ENCODE data around the gene DMRT3. TPM values are rescaled to one million over a fixed set of nuclear protein-coding genes. Genes with fewer than 3 reads are reported as not detected.

The DMRT3 gene
- total RNA-seq, 1 experiment from 2014 or later, result not detected

DNA sequence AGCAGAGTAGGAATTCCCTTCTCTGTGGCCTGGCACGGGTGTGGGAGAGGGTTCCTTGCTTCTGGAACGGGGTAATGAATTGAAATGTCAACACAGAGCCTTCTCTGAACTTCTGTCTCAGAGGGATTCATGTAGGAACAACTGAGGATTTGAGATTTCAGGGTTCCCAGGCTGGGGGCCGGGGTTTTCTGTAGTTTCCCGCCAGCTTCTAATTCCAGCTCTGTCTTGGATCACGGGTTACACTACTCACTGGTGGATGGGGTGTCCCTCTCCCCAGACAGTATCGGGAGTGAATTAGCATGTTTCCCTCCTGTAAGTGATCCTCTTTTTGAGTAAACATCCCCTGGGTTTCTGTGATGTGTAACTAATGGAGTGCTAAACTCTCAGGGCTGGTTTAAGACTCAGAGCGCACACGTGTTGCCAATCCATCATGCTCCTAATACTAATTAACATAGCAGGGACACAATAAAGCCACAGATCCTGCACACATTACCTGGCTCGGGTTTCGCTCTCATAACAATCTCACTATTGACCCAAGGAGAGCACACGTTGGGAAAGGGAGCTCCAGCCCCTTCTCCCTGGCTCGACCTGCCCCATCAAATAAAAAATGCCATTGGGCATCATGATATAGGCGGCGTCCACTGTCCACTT, 55.6 kb downstream of the DMRT3 start (continued):
- TF ChIP-seq AFF4 (CRISPR knock-in tag; IDR thresholded peaks at IDR 0.05; ENCODE audit: borderline replicate concordance) (no peak), ZNF219 (CRISPR knock-in tag; IDR thresholded peaks at IDR 0.05; ENCODE audit: borderline replicate concordance) (no peak), PRRX2 (CRISPR knock-in tag; IDR thresholded peaks at IDR 0.05) (no peak), CBFB (CRISPR knock-in tag; IDR thresholded peaks at IDR 0.05; ENCODE audit: low read depth) (no peak), ZNF416 (CRISPR knock-in tag; IDR thresholded peaks at IDR 0.05) (no peak), RELA (CRISPR knock-in tag; IDR thresholded peaks at IDR 0.05; ENCODE audit: borderline replicate concordance) (no peak), JUN (CRISPR knock-in tag; IDR thresholded peaks at IDR 0.05) (no peak), ZNF121 (CRISPR knock-in tag; IDR thresholded peaks at IDR 0.05) (no peak), ZBTB43 (CRISPR knock-in tag; IDR thresholded peaks at IDR 0.05) (no peak), GABPB1 (CRISPR knock-in tag; IDR thresholded peaks at IDR 0.05) (no peak)

DNA sequence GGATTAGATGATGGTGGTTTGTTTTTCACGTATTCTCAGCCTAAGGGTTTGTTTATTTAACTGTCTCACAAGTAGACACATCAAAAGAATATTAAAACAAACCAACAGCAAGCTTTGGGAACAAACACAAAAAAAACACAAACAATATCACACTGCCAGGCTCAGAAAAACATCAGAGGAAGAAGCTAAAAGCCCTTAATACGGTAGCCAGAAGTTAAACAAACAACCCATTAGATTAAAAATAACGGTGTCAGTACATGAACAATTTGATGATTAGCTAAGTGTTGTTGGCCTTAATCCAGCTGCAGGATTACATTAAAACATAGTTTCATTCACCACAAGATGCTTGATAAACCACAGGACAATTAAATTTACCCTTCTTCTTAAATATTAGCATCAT, 57.8 kb downstream of the DMRT3 start:
- Mint-ChIP-seq H3K27me3 (ENCODE audit: low read depth) (peaks cover 57% of the 10 kb centered on the region), H3K27ac (no peak overlapping the region), H3K36me3 (no peaks in the 10 kb centered on the region), H3K4me3 (no peak overlapping the region), H3K9me3 (no peaks in the 10 kb centered on the region), H3K4me1 (no peaks in the 10 kb centered on the region)
- ChIA-PET CTCF (interaction anchor here (1.2 to 1.8 kb wide), 2 partner anchors 9 to 29 kb away, joined by 3 to 5 read pairs; no protein-coding TSS in a partner anchor), POLR2A (no interaction called here)
- no peak for ATAC-seq
- DNase-seq (ENCODE audit: low spot score), result no peak
- TF ChIP-seq, protein P1, sequence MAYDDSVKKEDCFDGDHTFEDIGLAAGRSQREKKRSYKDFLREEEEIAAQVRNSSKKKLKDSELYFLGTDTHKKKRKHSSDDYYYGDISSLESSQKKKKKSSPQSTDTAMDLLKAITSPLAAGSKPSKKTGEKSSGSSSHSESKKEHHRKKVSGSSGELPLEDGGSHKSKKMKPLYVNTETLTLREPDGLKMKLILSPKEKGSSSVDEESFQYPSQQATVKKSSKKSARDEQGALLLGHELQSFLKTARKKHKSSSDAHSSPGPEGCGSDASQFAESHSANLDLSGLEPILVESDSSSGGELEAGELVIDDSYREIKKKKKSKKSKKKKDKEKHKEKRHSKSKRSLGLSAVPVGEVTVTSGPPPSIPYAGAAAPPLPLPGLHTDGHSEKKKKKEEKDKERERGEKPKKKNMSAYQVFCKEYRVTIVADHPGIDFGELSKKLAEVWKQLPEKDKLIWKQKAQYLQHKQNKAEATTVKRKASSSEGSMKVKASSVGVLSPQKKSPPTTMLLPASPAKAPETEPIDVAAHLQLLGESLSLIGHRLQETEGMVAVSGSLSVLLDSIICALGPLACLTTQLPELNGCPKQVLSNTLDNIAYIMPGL (CRISPR knock-in tag; IDR thresholded peaks at IDR 0.05), result no peak
- TF ChIP-seq HMGA2 (CRISPR knock-in tag; IDR thresholded peaks at IDR 0.05), result no peak
- TF ChIP-seq, protein P2, sequence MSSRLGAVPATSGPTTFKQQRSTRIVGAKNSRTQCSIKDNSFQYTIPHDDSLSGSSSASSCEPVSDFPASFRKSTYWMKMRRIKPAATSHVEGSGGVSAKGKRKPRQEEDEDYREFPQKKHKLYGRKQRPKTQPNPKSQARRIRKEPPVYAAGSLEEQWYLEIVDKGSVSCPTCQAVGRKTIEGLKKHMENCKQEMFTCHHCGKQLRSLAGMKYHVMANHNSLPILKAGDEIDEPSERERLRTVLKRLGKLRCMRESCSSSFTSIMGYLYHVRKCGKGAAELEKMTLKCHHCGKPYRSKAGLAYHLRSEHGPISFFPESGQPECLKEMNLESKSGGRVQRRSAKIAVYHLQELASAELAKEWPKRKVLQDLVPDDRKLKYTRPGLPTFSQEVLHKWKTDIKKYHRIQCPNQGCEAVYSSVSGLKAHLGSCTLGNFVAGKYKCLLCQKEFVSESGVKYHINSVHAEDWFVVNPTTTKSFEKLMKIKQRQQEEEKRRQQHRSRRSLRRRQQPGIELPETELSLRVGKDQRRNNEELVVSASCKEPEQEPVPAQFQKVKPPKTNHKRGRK (CRISPR knock-in tag; IDR thresholded peaks at IDR 0.05; ENCODE audit: borderline replicate concordance), result no peak
- no peak for TF ChIP-seq ZNF219 (CRISPR knock-in tag; IDR thresholded peaks at IDR 0.05; ENCODE audit: borderline replicate concordance)
- no peak for TF ChIP-seq MXD4 (CRISPR knock-in tag; IDR thresholded peaks at IDR 0.05; ENCODE audit: borderline replicate concordance)
- TF ChIP-seq CREB1 (CRISPR knock-in tag; IDR thresholded peaks at IDR 0.05), result no peak
- TF ChIP-seq, protein P3, sequence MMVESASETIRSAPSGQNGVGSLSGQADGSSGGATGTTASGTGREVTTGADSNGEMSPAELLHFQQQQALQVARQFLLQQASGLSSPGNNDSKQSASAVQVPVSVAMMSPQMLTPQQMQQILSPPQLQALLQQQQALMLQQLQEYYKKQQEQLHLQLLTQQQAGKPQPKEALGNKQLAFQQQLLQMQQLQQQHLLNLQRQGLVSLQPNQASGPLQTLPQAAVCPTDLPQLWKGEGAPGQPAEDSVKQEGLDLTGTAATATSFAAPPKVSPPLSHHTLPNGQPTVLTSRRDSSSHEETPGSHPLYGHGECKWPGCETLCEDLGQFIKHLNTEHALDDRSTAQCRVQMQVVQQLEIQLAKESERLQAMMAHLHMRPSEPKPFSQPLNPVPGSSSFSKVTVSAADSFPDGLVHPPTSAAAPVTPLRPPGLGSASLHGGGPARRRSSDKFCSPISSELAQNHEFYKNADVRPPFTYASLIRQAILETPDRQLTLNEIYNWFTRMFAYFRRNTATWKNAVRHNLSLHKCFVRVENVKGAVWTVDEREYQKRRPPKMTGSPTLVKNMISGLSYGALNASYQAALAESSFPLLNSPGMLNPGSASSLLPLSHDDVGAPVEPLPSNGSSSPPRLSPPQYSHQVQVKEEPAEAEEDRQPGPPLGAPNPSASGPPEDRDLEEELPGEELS (CRISPR knock-in tag; IDR thresholded peaks at IDR 0.05), result no peak
- TF ChIP-seq ERG (CRISPR knock-in tag; IDR thresholded peaks at IDR 0.05), result no peak
- TF ChIP-seq RELA (CRISPR knock-in tag; IDR thresholded peaks at IDR 0.05; ENCODE audit: borderline replicate concordance), result no peak
- TF ChIP-seq EMX1 (CRISPR knock-in tag; IDR thresholded peaks at IDR 0.05), result no peak
- no peak for TF ChIP-seq STAT6 (CRISPR knock-in tag; conservative IDR thresholded peaks at IDR 0.05; ENCODE audit: low read depth)
- no peak for TF ChIP-seq E2F5 (CRISPR knock-in tag; IDR thresholded peaks at IDR 0.05)
